Activated naive CD8-positive, alpha-beta T cell treated with anti-CD3 and anti-CD28 coated beads for 36 hours (primary cell): Measurements from ENCODE around the gene ZFAND3. TPM values are rescaled to one million over a fixed set of nuclear protein-coding genes. Genes with fewer than 3 reads are reported as not detected.
"Not testable (repeated sequence)": the region's sequence is repeated elsewhere in the genome, so short reads cannot be mapped to it uniquely, and the experiment has no call there.

ENCODE experiments used
- DNase-seq: peaks from one replicate; pipeline ENCODE4 v3.0.0; 2021
- H3K27ac Mint-ChIP-seq: one replicate; pipeline ENCODE4 v1.8.0; 2022; ENCODE audit warnings: mild to moderate bottlenecking, moderate library complexity, mixed read lengths
- H3K27me3 Mint-ChIP-seq: one replicate; pipeline ENCODE4 v1.8.0; 2022; ENCODE audit warnings: mild to moderate bottlenecking, mixed read lengths
- H3K36me3 Mint-ChIP-seq: one replicate; pipeline ENCODE4 v1.8.0; 2021; ENCODE audit warnings: mild to moderate bottlenecking, mixed read lengths
- H3K4me1 Mint-ChIP-seq: one replicate; pipeline ENCODE4 v1.8.0; 2021; ENCODE audit warnings: mixed read lengths
- H3K4me3 Mint-ChIP-seq: one replicate; pipeline ENCODE4 v1.8.0; 2022; ENCODE audit warnings: mild to moderate bottlenecking, moderate library complexity, mixed read lengths
- H3K9me3 Mint-ChIP-seq: one replicate; pipeline ENCODE4 v1.8.0; 2022; ENCODE audit warnings: mixed read lengths
- total RNA-seq, 2 experiments: library from RNA; stranded (reverse); gene quantifications; one replicate each; pipeline ENCODE4 v1.2.3, GENCODE V29; 2021

ZFAND3 gene
- total RNA-seq, 2 experiments from 2014 or later = 36.3 to 38.5 TPM

DNA sequence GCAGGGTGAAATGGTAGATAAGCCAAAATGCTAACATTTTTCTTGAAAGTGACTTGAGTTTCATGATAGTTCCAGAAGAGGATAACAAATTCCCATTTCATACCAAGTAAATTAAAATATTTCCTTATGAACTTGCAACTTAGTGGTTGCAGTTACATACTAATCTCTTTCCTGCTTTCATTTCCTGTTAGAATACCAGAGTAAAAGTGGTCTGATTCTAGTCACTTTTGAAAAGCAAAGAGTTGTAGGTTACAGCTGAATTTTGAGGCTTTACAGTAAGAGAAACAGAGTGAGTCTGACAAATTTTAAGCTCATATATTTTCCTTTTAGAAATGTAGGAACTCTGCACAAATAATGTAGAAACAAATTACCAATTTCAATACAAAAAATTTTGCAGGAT lies 117.4 kb downstream of the ZFAND3 start:
- peak overlapping the region; percentile 53 for H3K27ac Mint-ChIP-seq
- no peak for DNase-seq
- peaks cover 44% of the 10 kb centered on the region for H3K4me1 Mint-ChIP-seq
- no peaks in the 10 kb centered on the region for H3K27me3 Mint-ChIP-seq
- H3K4me3 Mint-ChIP-seq = no peak overlapping the region
- no peaks in the 10 kb centered on the region for H3K9me3 Mint-ChIP-seq
- H3K36me3 Mint-ChIP-seq = peaks cover 20% of the 10 kb centered on the region

GRCh38 chr6:37938909-37939308 lies 119.4 kb downstream of the ZFAND3 start:
- DNase-seq = no peak
- Mint-ChIP-seq H3K27ac (no peak overlapping the region), H3K4me3 (no peak overlapping the region), H3K36me3 (peaks cover 16% of the 10 kb centered on the region), H3K9me3 (no peaks in the 10 kb centered on the region), H3K27me3 (no peaks in the 10 kb centered on the region), H3K4me1 (peaks cover 57% of the 10 kb centered on the region)

DNA sequence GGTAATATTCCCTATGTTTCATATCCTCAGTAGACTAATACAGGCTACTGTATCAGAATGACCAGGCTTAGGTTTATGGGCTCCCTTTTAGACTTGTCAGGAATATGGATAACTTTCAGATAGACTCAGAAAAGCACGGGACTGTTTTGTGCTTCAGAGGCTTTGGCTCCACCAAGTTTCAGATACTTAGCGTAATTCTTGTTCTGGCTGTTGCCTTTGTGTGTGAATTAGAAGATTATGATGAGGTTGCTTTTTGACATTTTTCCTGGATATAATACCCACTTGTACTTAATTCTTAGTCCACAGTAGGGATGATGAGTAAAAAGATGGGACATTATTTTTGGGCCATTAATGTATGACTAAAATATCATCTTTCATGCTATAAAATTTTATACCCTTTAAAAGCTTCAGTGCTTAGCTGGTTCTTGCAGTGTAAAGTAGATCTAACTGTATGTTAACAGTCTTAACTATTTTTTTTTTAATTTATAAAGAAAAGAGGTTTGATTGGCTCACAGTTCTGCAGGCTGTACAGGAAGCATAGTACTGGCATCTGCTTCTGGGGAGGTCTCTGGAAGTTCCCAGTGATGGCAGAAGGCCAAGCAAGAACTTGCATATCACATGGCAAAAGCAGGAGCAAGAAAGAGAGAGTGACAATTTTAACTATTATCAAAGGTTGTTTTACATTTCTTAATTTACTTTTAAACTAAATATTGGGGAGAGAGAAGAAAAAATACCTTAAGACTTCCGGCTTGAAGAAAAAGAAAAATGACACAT lies 120.7 kb downstream of the ZFAND3 start:
- no peak for DNase-seq
- Mint-ChIP-seq H3K4me1 (peaks cover 59% of the 10 kb centered on the region), H3K9me3 (no peaks in the 10 kb centered on the region), H3K27ac (no peak overlapping the region), H3K36me3 (peaks cover 12% of the 10 kb centered on the region), H3K4me3 (no peak overlapping the region), H3K27me3 (no peaks in the 10 kb centered on the region)

GRCh38 chr6:37941871-37942270 lies 122.3 kb downstream of the ZFAND3 start:
- Mint-ChIP-seq H3K36me3 (peaks cover 15% of the 10 kb centered on the region), H3K4me1 (peaks cover 59% of the 10 kb centered on the region), H3K4me3 (no peak overlapping the region), H3K27me3 (no peaks in the 10 kb centered on the region), H3K9me3 (no peaks in the 10 kb centered on the region), H3K27ac (no peak overlapping the region)
- no peak for DNase-seq

DNA sequence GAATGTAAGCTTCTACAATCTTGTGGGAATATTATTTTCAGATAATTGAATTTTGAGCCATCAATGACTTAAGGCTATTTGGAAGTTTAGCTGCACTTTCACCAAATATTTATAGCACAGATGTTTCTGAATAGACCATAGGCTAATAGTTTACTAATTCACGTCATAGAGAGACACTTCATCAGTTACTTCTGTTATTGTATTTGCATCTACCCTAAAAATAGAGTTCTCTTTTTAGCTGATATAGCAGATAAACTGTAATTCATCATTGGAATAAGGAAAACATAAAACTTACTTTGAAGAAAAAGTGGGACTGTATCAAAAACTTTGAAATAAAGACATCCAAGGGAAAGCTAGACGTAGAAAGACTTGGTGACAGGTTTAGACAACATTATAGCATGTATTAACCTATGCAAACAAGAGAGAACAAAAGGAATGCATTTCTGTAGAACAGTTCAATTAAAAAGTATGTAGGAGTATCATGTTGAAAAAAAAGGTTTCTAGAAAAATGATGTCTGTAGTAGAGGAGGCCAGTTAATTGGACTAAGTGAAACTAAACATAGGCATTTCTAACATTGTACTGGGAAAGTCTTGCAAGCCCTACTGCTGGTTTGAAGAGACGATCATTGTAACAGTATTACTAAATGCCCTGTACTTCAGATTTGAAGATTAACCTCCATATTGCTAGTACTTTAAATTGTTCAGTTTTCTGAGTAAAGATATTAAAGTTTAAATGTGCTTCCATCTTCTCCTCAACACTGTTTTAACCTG lies 123.3 kb downstream of the ZFAND3 start:
- no peak overlapping the region for H3K27ac Mint-ChIP-seq
- H3K36me3 Mint-ChIP-seq = peaks cover 12% of the 10 kb centered on the region
- no peaks in the 10 kb centered on the region for H3K9me3 Mint-ChIP-seq
- no peak overlapping the region for H3K4me3 Mint-ChIP-seq
- H3K4me1 Mint-ChIP-seq = peaks cover 56% of the 10 kb centered on the region
- no peak for DNase-seq
- no peaks in the 10 kb centered on the region for H3K27me3 Mint-ChIP-seq

GRCh38 chr6:37943436-37944058 lies 124.0 kb downstream of the ZFAND3 start:
- H3K36me3 Mint-ChIP-seq = peaks cover 15% of the 10 kb centered on the region
- no peak overlapping the region for H3K4me3 Mint-ChIP-seq
- no peak overlapping the region for H3K27ac Mint-ChIP-seq
- H3K27me3 Mint-ChIP-seq = no peaks in the 10 kb centered on the region
- H3K4me1 Mint-ChIP-seq = peaks cover 52% of the 10 kb centered on the region
- DNase-seq = no peak
- no peaks in the 10 kb centered on the region for H3K9me3 Mint-ChIP-seq

- Mint-ChIP-seq H3K27ac (peak overlapping the region; percentile 18), H3K27me3 (no peaks in the 10 kb centered on the region), H3K36me3 (peaks cover 30% of the 10 kb centered on the region), H3K4me1 (peaks cover 56% of the 10 kb centered on the region), H3K9me3 (peaks cover 4% of the 10 kb centered on the region), H3K4me3 (no peak overlapping the region)
- no peak for DNase-seq
Observed at GRCh38 chr6:37946057-37946456, 126.5 kb downstream of the ZFAND3 start.

DNA sequence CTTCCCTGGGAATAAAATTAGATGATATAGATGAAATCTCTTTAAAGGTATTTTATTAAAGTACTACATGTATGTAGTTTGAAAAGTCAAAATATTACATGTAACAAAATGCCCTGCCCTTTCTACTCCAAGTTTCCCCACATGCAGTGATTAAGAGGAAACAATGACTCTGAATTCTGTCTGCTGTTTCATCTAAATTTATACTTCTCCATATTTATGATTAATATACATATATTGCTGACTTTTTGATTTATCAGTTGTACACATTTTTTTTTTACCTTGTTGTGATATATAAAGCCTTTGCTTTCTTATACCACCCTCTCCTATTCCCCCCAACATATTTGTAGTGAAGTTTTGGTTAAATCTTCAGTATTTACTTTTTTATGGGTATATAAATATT lies 127.9 kb downstream of the ZFAND3 start:
- Mint-ChIP-seq H3K36me3 (peaks cover 30% of the 10 kb centered on the region), H3K9me3 (peaks cover 4% of the 10 kb centered on the region), H3K4me3 (no peak overlapping the region), H3K27ac (no peak overlapping the region), H3K27me3 (no peaks in the 10 kb centered on the region), H3K4me1 (peaks cover 66% of the 10 kb centered on the region)
- DNase-seq = no peak

- Mint-ChIP-seq H3K4me1 (peaks cover 63% of the 10 kb centered on the region), H3K36me3 (peaks cover 30% of the 10 kb centered on the region)
- H3K27me3 Mint-ChIP-seq, H3K27ac Mint-ChIP-seq, DNase-seq, H3K4me3 Mint-ChIP-seq, H3K9me3 Mint-ChIP-seq: not testable (repeated sequence)
Observed at GRCh38 chr6:37948584-37948983, 129.1 kb downstream of the ZFAND3 start.

DNA sequence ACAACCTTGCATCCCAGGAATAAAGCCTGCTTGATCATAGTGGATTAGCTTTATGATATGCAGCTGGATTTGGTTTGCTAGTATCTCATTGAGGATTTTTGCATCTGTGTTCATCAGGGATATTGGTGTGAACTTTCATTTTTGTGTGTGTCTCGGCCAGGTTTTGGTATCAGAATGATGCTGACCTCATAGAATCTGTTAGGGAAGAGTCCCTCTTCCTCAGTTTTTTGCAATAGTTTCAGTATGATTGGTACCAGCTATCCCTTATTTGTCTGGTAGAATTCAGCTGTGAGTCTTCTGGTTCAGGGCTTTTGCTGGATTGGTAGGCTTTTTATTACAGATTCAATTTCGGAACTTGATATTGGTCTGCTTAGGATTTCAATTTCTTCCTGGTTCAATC lies 132.5 kb downstream of the ZFAND3 start:
- Mint-ChIP-seq H3K36me3 (peaks cover 28% of the 10 kb centered on the region), H3K27ac (no peak overlapping the region), H3K4me1 (peaks cover 40% of the 10 kb centered on the region), H3K9me3 (peaks cover 4% of the 10 kb centered on the region), H3K27me3 (no peaks in the 10 kb centered on the region), H3K4me3 (no peak overlapping the region)
- no peak for DNase-seq

GRCh38 chr6:37954791-37955190 lies 135.3 kb downstream of the ZFAND3 start:
- Mint-ChIP-seq H3K9me3 (no peaks in the 10 kb centered on the region), H3K4me1 (peaks cover 34% of the 10 kb centered on the region), H3K4me3 (no peak overlapping the region), H3K27ac (no peak overlapping the region), H3K36me3 (peaks cover 16% of the 10 kb centered on the region), H3K27me3 (no peaks in the 10 kb centered on the region)
- DNase-seq = no peak

GRCh38 chr6:37956711-37957275 lies 137.3 kb downstream of the ZFAND3 start:
- H3K27me3 Mint-ChIP-seq = no peaks in the 10 kb centered on the region
- H3K4me3 Mint-ChIP-seq = no peak overlapping the region
- peaks cover 2% of the 10 kb centered on the region for H3K9me3 Mint-ChIP-seq
- H3K27ac Mint-ChIP-seq = no peak overlapping the region
- DNase-seq = no peak
- H3K36me3 Mint-ChIP-seq = peaks cover 14% of the 10 kb centered on the region
- peaks cover 39% of the 10 kb centered on the region for H3K4me1 Mint-ChIP-seq

DNA sequence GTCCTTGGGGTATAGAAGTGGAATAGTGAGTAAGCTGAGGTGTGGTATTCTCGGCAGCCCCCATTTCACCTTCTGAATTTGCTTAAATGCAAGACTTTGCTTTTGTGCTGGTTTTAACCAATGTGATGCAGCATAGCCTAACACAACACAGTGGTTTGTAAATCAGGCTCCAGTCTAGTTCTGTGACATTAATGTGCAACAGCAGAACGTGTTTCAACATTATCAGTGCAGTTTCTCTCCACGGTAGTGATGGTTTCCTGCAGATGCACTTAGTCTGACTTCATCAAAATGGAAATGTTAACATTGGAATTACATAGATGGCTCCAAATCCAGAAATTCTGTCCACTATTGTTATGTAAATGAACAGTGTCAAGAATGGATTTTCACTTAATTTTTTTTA lies 139.5 kb downstream of the ZFAND3 start:
- Mint-ChIP-seq H3K27me3 (no peaks in the 10 kb centered on the region), H3K4me1 (peaks cover 46% of the 10 kb centered on the region), H3K27ac (no peak overlapping the region), H3K9me3 (peaks cover 6% of the 10 kb centered on the region), H3K36me3 (peaks cover 33% of the 10 kb centered on the region), H3K4me3 (no peak overlapping the region)
- DNase-seq = no peak

DNA sequence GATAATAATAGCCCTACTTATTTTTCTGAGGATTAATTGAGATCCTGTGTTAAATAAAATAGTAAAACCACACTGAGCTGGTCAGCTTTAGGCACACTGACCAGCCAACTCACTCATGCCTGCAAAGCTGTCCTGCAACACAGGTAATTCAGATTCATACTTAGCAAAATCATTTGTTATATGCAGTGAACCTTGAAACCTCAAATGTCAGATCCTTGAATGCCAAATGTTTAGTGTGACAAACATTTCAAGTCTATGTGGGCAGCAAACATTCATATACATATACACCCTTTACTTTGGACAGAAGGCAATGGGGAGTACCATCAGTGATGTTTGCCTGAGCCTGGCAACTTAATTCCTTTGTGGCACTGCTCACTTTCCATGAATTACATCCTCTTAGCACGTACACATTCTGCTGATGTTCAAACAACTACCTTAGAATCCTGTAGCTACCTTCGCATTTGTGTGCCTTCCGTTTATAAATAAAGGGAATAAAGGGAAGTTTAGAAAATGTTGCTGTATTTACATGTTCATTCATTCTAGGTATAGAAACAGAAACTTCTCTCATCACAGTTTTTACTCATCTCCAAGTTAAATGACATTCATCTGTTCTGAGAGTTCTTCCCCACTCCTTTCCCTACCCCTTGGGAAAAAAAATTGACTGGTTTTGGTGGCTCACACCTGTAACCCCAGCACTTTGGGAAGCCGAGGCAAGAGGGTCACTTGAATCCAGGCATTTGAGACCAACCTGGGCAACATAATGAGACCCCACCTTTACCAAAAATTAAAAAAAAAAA lies 140.8 kb downstream of the ZFAND3 start:
- Mint-ChIP-seq H3K27ac (no peak overlapping the region), H3K9me3 (peaks cover 6% of the 10 kb centered on the region), H3K27me3 (no peaks in the 10 kb centered on the region), H3K4me3 (no peak overlapping the region), H3K4me1 (peaks cover 56% of the 10 kb centered on the region), H3K36me3 (peaks cover 37% of the 10 kb centered on the region)
- no peak for DNase-seq
